HG03571 (cell line): ENCODE results near the gene TTYH2.
"Not testable (repeated sequence)": the region's sequence is repeated elsewhere in the genome, so short reads cannot be mapped to it uniquely, and the experiment has no call there.

ENCODE experiments used
- ATAC-seq: cut with Tn5 transposase; IDR thresholded peaks from one replicate; pipeline ENCODE4 v1.9.1; 2021; ENCODE audit not compliant: unreplicated experiment

TTYH2 gene

GRCh38 chr17:74259667-74260524 lies 46.5 kb downstream of the TTYH2 start:
- no peak for ATAC-seq

GRCh38 chr17:74260525-74260850 lies 47.1 kb downstream of the TTYH2 start:
- ATAC-seq = no peak

GRCh38 chr17:74262601-74263000 lies 49.2 kb downstream of the TTYH2 start:
- no peak for ATAC-seq

GRCh38 chr17:74267054-74267453 lies 53.7 kb downstream of the TTYH2 start:
- not testable (repeated sequence) for ATAC-seq

- no peak for ATAC-seq
Measured at GRCh38 chr17:74267579-74267978, 54.2 kb downstream of the TTYH2 start.

- ATAC-seq = no peak
Measured at GRCh38 chr17:74267987-74268499, 54.7 kb downstream of the TTYH2 start.

- ATAC-seq = no peak
Measured at GRCh38 chr17:74268558-74268957, 55.2 kb downstream of the TTYH2 start.

GRCh38 chr17:74270333-74270732 lies 57.0 kb downstream of the TTYH2 start:
- ATAC-seq = no peak

- ATAC-seq = no peak
Measured at GRCh38 chr17:74271281-74271680, 57.9 kb downstream of the TTYH2 start.

GRCh38 chr17:74271901-74272561 lies 58.7 kb downstream of the TTYH2 start:
- no peak for ATAC-seq

- ATAC-seq = no peak
Measured at GRCh38 chr17:74272731-74273201, 59.4 kb downstream of the TTYH2 start.

- no peak for ATAC-seq
Measured at GRCh38 chr17:74274060-74274708, 60.8 kb downstream of the TTYH2 start, which contains the start of gene DNAI2. DNAI2 (plus strand) TSS chr17:74274234; CDS start chr17:74281818, 7,584 bp downstream.

GRCh38 chr17:74274709-74275340 lies 61.5 kb downstream of the TTYH2 start:
- no peak for ATAC-seq

- no peak for ATAC-seq
Measured at GRCh38 chr17:74276051-74276476, 62.7 kb downstream of the TTYH2 start.

- no peak for ATAC-seq
Measured at GRCh38 chr17:74276541-74277009, 63.2 kb downstream of the TTYH2 start.

- ATAC-seq = no peak
Measured at GRCh38 chr17:74277935-74278334, 64.6 kb downstream of the TTYH2 start.

- not testable (repeated sequence) for ATAC-seq
Measured at GRCh38 chr17:74279617-74280016, 66.2 kb downstream of the TTYH2 start.

- no peak for ATAC-seq
Measured at GRCh38 chr17:74280093-74280513, 66.7 kb downstream of the TTYH2 start.

- no peak for ATAC-seq
Measured at GRCh38 chr17:74281799-74282198, 68.4 kb downstream of the TTYH2 start.

- not testable (repeated sequence) for ATAC-seq
Measured at GRCh38 chr17:74282274-74282586, 68.9 kb downstream of the TTYH2 start.
